GM08714 (cell line): ENCODE results near the gene EHBP1L1.

Experiments used
- H3K4me3 ChIP-seq: fragments of 200-500 bp; sonication (Bioruptor generic); 2 replicates; pipeline ENCODE4 v1.5.1; 2014; ENCODE audit warnings: mild to moderate bottlenecking, low read length, inconsistent platforms
- ZNF274 ChIP-seq: IDR thresholded peaks from 2 replicates; pipeline ENCODE4 v1.6.1; 2012; ENCODE audit warnings: mild to moderate bottlenecking, low read depth, low read length

EHBP1L1 gene

GRCh38 chr11:65639623-65640482 lies 64.0 kb downstream of the EHBP1L1 start:
- no peak for TF ChIP-seq ZNF274
- peak overlapping the region; percentile 66; the same call in 1 of the 2 replicates for H3K4me3 ChIP-seq

- H3K4me3 ChIP-seq = peak overlapping the region; percentile 66; the same call in 1 of the 2 replicates
- TF ChIP-seq ZNF274 = no peak
Observed at GRCh38 chr11:65640483-65641296, 64.8 kb downstream of the EHBP1L1 start.

- peak overlapping the region; percentile 66; the same call in 1 of the 2 replicates for H3K4me3 ChIP-seq
- no peak for TF ChIP-seq ZNF274
Observed at GRCh38 chr11:65641297-65642013, 65.6 kb downstream of the EHBP1L1 start.
